ENCODE data around the gene PTPN11.
"Not testable (repeated sequence)": the region's sequence is repeated elsewhere in the genome, so short reads cannot be mapped to it uniquely, and the experiment has no call there.

The PTPN11 gene

GRCh38 chr12:112515868-112516267 is 97.1 kb downstream of the PTPN11 start:
- H3K27me3 ChIP-seq (ENCODE audit: control insufficient read depth, insufficient read depth, low read length) = no peaks in the 10 kb centered on the region

DNA sequence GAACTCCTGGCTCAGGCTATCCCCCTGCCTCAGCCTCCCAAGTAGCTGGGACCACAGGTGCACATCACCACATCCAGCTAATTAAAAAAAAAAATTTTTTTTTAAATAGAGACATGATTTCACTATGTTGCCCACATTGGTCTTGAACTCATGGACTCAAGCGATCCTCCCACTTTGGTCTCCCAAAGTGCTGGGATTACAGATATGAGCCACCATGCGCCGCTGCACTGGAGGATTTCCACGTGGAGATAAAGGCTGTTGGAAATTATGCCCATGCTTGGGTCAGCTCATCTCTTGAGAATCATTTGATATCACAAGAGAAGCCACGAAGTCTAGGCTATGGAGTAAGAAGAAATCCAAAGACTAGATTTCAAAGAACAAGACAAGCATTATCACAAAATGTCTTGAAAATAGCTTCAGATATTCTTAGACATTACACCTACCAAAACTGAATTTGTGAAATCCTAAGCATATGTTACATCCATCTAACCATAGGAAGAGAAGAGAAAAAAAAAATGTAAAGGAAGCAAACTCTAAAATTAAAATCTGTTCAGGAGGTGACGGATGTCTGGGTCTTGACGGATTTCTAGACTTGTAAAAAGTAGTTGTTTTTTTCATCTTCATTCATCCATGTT is 99.1 kb downstream of the PTPN11 start:
- Histone ChIP-seq H3K4me1 (ENCODE audit: control insufficient read depth, insufficient read depth, low read length) (no peaks in the 10 kb centered on the region), H3K9ac (ENCODE audit: low read length) (no peak overlapping the region), H3K27ac (ENCODE audit: low read depth, low read length) (no peak overlapping the region), H3K9me3 (ENCODE audit: control insufficient read depth, insufficient read depth, low read depth, low read length) (no peaks in the 10 kb centered on the region; the same call in 1 of the 2 replicates), H3K36me3 (ENCODE audit: control insufficient read depth, insufficient read depth, low read length) (no peaks in the 10 kb centered on the region), H3K27me3 (ENCODE audit: control insufficient read depth, insufficient read depth, low read length) (no peaks in the 10 kb centered on the region), H3K4me3 (ENCODE audit: low read depth, low read length) (no peak overlapping the region)

More at GRCh38 chr12:112515868-112516267, 97.1 kb downstream of the PTPN11 start:
- Histone ChIP-seq H3K4me3 (ENCODE audit: low read depth, low read length) (no peak overlapping the region), H3K9me3 (ENCODE audit: control insufficient read depth, insufficient read depth, low read depth, low read length) (no peaks in the 10 kb centered on the region; the same call in 1 of the 2 replicates), H3K36me3 (ENCODE audit: control insufficient read depth, insufficient read depth, low read length) (no peaks in the 10 kb centered on the region), H3K4me1 (ENCODE audit: control insufficient read depth, insufficient read depth, low read length) (no peaks in the 10 kb centered on the region), H3K9ac (ENCODE audit: low read length) (no peak overlapping the region), H3K27ac (ENCODE audit: low read depth, low read length) (no peak overlapping the region)

DNA sequence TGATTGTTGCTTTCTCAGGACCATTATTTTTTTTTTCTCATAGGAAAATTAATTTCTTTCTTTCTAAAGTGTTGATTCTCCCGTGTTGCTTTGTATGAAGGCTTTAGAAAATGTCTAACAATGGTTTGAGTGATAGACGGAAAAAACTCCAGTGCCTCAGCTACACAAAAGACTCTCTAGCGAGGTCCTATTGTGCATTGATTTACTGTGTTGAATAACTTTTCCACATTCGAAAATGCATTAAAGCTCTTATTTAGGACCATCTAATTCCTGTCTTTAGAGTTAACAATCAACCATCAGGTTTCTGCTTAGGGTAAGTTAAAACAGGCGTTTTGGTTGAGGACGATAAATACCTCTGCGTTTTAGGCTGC is 99.6 kb downstream of the PTPN11 start:
- Histone ChIP-seq H3K36me3 (ENCODE audit: control insufficient read depth, insufficient read depth, low read length) (no peaks in the 10 kb centered on the region), H3K4me1 (ENCODE audit: control insufficient read depth, insufficient read depth, low read length) (no peaks in the 10 kb centered on the region), H3K4me3 (ENCODE audit: low read depth, low read length) (no peak overlapping the region), H3K9me3 (ENCODE audit: control insufficient read depth, insufficient read depth, low read depth, low read length) (no peaks in the 10 kb centered on the region; the same call in 1 of the 2 replicates), H3K9ac (ENCODE audit: low read length) (no peak overlapping the region), H3K27me3 (ENCODE audit: control insufficient read depth, insufficient read depth, low read length) (no peaks in the 10 kb centered on the region), H3K27ac (ENCODE audit: low read depth, low read length) (no peak overlapping the region)

- not testable (repeated sequence) for H3K9ac ChIP-seq (ENCODE audit: low read length); H3K36me3 ChIP-seq (ENCODE audit: control insufficient read depth, insufficient read depth, low read length); H3K27me3 ChIP-seq (ENCODE audit: control insufficient read depth, insufficient read depth, low read length); H3K27ac ChIP-seq (ENCODE audit: low read depth, low read length); H3K4me3 ChIP-seq (ENCODE audit: low read depth, low read length); H3K4me1 ChIP-seq (ENCODE audit: control insufficient read depth, insufficient read depth, low read length); H3K9me3 ChIP-seq (ENCODE audit: control insufficient read depth, insufficient read depth, low read depth, low read length)
These were observed 101.1 kb downstream of the PTPN11 start for GRCh38 chr12:112519841-112520340.

DNA sequence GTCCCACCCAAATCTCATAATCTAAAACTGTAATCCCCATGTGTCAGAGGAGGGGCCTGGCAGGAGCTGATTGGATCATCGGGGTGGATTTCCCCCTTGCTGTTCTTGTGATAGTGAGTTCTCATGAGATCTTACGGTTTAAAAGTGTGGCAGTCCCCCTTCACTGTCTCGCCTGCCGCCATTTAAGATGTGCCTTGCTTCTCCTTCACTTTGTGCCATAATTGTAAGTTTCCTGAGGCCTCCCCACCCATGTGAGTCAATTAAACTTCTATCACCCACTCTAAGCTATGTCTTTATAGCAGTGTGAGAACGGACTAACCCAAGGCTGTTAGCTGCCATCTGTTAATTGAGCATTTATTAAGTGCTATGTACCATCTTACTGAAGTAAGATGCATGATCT is 105.1 kb downstream of the PTPN11 start:
- Histone ChIP-seq H3K9me3 (ENCODE audit: control insufficient read depth, insufficient read depth, low read depth, low read length) (no peaks in the 10 kb centered on the region; the same call in 1 of the 2 replicates), H3K27me3 (ENCODE audit: control insufficient read depth, insufficient read depth, low read length) (no peaks in the 10 kb centered on the region), H3K9ac (ENCODE audit: low read length) (no peak overlapping the region), H3K27ac (ENCODE audit: low read depth, low read length) (no peak overlapping the region), H3K4me3 (ENCODE audit: low read depth, low read length) (no peak overlapping the region), H3K36me3 (ENCODE audit: control insufficient read depth, insufficient read depth, low read length) (no peaks in the 10 kb centered on the region), H3K4me1 (ENCODE audit: control insufficient read depth, insufficient read depth, low read length) (no peaks in the 10 kb centered on the region)

DNA sequence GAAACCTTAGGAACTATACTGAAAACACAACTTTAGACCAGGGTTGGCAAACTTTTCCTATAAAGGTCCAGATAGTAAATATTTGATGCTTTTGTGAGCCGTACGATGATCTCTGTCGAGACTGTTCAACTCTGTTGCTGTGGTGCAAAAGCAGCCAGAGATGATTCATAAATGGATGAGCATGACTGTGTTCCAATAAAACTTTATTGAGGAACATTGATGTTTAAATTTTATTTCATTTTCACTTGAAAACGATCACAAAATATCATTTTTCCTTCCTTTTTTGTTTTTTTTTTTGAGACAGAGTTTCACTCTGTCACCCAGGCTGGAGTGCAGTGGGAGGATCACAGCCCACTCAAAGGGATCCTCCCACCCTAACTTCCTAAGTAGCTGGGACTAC is 105.5 kb downstream of the PTPN11 start:
- Histone ChIP-seq H3K27ac (ENCODE audit: low read depth, low read length) (no peak overlapping the region), H3K4me3 (ENCODE audit: low read depth, low read length) (no peak overlapping the region), H3K36me3 (ENCODE audit: control insufficient read depth, insufficient read depth, low read length) (no peaks in the 10 kb centered on the region), H3K4me1 (ENCODE audit: control insufficient read depth, insufficient read depth, low read length) (no peaks in the 10 kb centered on the region), H3K9me3 (ENCODE audit: control insufficient read depth, insufficient read depth, low read depth, low read length) (no peaks in the 10 kb centered on the region; the same call in 1 of the 2 replicates), H3K9ac (ENCODE audit: low read length) (no peak overlapping the region), H3K27me3 (ENCODE audit: control insufficient read depth, insufficient read depth, low read length) (no peaks in the 10 kb centered on the region)

DNA sequence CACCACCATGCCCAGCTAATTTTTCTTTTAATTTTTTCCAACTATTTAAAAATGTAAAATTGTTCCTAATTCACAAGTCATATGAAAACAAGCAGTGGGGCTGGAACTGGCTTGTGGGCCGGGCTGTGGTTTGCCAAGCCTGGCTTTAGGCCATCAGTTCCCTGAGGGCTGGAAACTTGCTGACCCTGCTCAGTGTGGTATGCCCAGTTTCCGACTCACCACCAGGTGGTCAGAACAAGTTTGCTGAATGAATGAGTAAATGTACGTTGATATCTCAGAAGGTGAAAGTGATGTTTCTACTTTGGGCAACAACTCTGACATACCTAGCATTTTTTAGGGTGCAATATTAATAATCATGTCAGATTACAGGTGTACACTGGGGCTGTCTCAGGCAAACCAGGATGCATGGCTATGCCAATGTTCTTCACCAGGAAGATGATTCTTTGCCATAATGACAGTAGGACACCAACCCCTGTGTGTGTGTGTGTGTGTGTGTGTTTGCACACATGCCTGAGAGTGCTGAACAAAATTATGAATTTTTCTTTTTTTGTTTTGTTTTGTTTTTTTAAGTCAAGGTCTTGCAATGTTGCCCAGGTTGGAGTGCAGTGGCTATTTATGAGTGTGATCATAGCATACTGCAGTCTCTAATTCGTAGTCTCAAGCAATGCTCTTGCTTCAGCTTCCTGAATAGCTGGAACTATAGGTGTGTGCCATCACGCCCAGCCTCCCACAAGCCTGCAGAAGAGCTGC is 106.1 kb downstream of the PTPN11 start:
- no peak overlapping the region for H3K9ac ChIP-seq (ENCODE audit: low read length)
- no peaks in the 10 kb centered on the region for H3K27me3 ChIP-seq (ENCODE audit: control insufficient read depth, insufficient read depth, low read length)
- no peaks in the 10 kb centered on the region; the same call in 1 of the 2 replicates for H3K9me3 ChIP-seq (ENCODE audit: control insufficient read depth, insufficient read depth, low read depth, low read length)
- no peaks in the 10 kb centered on the region for H3K4me1 ChIP-seq (ENCODE audit: control insufficient read depth, insufficient read depth, low read length)
- H3K4me3 ChIP-seq (ENCODE audit: low read depth, low read length) = no peak overlapping the region
- H3K27ac ChIP-seq (ENCODE audit: low read depth, low read length) = no peak overlapping the region
- H3K36me3 ChIP-seq (ENCODE audit: control insufficient read depth, insufficient read depth, low read length) = no peaks in the 10 kb centered on the region

DNA sequence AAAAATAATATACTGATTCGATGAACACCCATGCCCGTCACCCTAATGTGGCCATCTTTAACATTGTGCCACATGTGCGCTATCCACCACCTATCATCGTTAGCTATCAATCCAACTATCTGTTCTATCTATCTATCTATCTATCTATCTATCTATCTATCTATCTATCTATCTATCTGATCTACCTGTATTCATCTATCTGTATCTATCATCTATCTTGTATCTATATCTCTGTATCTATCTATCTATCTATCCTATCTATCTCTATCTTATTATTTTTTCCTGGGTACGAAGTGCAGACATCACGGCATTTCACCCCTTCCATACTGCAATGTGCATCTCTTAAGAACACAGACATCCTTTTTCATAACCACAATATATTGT is 106.7 kb downstream of the PTPN11 start:
- H3K9me3 ChIP-seq (ENCODE audit: control insufficient read depth, insufficient read depth, low read depth, low read length) = no peaks in the 10 kb centered on the region; the same call in 1 of the 2 replicates
- H3K4me3 ChIP-seq (ENCODE audit: low read depth, low read length) = no peak overlapping the region
- no peaks in the 10 kb centered on the region for H3K36me3 ChIP-seq (ENCODE audit: control insufficient read depth, insufficient read depth, low read length)
- no peak overlapping the region for H3K27ac ChIP-seq (ENCODE audit: low read depth, low read length)
- H3K4me1 ChIP-seq (ENCODE audit: control insufficient read depth, insufficient read depth, low read length) = no peaks in the 10 kb centered on the region
- H3K9ac ChIP-seq (ENCODE audit: low read length) = no peak overlapping the region
- no peaks in the 10 kb centered on the region for H3K27me3 ChIP-seq (ENCODE audit: control insufficient read depth, insufficient read depth, low read length)

DNA sequence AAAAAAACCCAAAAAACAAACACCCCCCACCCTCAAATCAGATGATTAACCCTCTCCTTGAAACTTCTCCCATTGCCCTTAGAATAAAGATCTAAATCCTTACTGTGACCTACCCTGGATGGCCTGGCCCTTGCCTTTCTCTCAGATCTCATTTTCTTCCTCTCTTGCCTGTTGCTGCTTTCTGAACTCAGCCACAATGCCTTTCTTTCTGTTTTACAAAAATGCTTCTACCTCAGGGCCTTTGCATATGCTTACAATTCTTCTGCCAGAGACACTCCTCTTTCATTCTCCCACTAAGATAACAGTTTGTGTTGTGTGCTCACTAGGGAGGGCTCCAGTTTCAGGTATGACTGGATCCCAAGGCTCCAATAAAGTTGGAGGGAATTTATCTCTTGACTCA is 108.3 kb downstream of the PTPN11 start:
- Histone ChIP-seq H3K9me3 (ENCODE audit: control insufficient read depth, insufficient read depth, low read depth, low read length) (no peaks in the 10 kb centered on the region), H3K4me3 (ENCODE audit: low read depth, low read length) (no peak overlapping the region), H3K9ac (ENCODE audit: low read length) (no peak overlapping the region), H3K4me1 (ENCODE audit: control insufficient read depth, insufficient read depth, low read length) (no peaks in the 10 kb centered on the region), H3K27ac (ENCODE audit: low read depth, low read length) (no peak overlapping the region), H3K36me3 (ENCODE audit: control insufficient read depth, insufficient read depth, low read length) (no peaks in the 10 kb centered on the region), H3K27me3 (ENCODE audit: control insufficient read depth, insufficient read depth, low read length) (no peaks in the 10 kb centered on the region)

DNA sequence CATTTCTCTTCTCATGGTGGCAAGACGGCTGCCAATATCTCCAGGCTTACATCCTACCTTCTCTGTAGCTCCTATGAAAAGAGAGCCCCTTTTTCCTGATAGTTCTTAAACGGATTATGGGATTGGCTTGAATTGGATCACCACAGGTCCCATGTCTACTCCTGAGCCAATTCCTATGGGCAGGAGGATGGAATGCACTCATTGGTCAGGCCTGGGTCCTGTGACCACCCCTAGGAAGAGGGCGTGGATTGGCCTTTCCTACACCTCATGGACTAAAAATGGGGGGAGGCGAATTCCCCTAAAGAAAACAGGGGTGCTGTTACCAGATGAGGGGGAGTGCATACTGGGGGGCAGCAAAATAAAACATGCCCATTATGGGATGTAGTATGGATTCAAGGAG is 108.8 kb downstream of the PTPN11 start:
- Histone ChIP-seq H3K9ac (ENCODE audit: low read length) (no peak overlapping the region), H3K4me3 (ENCODE audit: low read depth, low read length) (no peak overlapping the region), H3K9me3 (ENCODE audit: control insufficient read depth, insufficient read depth, low read depth, low read length) (no peaks in the 10 kb centered on the region), H3K4me1 (ENCODE audit: control insufficient read depth, insufficient read depth, low read length) (no peaks in the 10 kb centered on the region), H3K36me3 (ENCODE audit: control insufficient read depth, insufficient read depth, low read length) (no peaks in the 10 kb centered on the region), H3K27me3 (ENCODE audit: control insufficient read depth, insufficient read depth, low read length) (no peaks in the 10 kb centered on the region), H3K27ac (ENCODE audit: low read depth, low read length) (no peak overlapping the region)

DNA sequence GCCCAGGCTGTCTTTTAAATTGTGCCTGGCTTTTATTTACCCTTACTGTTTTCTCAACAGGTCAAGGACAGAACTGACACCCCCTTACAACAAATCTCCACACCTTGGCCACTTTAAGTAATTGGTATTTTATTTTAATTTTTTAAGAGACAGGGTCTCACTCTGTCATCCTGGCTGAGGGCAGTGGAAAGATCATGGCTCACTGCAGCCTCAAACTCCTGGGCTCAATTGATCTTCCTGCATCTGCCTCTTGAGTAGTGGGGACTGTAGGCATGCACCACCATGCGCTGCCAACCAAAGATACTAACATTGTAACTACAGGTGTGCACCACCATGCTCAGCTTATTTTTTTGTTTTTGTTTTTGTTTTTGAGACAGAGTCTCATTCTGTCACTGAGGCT is 109.8 kb downstream of the PTPN11 start:
- H3K4me1 ChIP-seq (ENCODE audit: control insufficient read depth, insufficient read depth, low read length) = no peaks in the 10 kb centered on the region
- H3K4me3 ChIP-seq (ENCODE audit: low read depth, low read length) = no peak overlapping the region
- H3K36me3 ChIP-seq (ENCODE audit: control insufficient read depth, insufficient read depth, low read length) = no peaks in the 10 kb centered on the region
- H3K27ac ChIP-seq (ENCODE audit: low read depth, low read length) = no peak overlapping the region
- H3K9me3 ChIP-seq (ENCODE audit: control insufficient read depth, insufficient read depth, low read depth, low read length) = no peaks in the 10 kb centered on the region
- H3K27me3 ChIP-seq (ENCODE audit: control insufficient read depth, insufficient read depth, low read length) = no peaks in the 10 kb centered on the region
- no peak overlapping the region for H3K9ac ChIP-seq (ENCODE audit: low read length)
